Measurements from ENCODE around the gene SLC6A9. TPM values are rescaled to one million over a fixed set of nuclear protein-coding genes. Genes with fewer than 3 reads are reported as not detected.

Gene SLC6A9
- total RNA-seq, 1 donor from 2014 or later = 0.65 TPM

GRCh38 chr1:43975249-43975961 lies 55.9 kb downstream of the SLC6A9 start:
- DNase-seq (ENCODE audit: low spot score) (peak; percentile 72), ATAC-seq (peak; percentile 44)

DNA sequence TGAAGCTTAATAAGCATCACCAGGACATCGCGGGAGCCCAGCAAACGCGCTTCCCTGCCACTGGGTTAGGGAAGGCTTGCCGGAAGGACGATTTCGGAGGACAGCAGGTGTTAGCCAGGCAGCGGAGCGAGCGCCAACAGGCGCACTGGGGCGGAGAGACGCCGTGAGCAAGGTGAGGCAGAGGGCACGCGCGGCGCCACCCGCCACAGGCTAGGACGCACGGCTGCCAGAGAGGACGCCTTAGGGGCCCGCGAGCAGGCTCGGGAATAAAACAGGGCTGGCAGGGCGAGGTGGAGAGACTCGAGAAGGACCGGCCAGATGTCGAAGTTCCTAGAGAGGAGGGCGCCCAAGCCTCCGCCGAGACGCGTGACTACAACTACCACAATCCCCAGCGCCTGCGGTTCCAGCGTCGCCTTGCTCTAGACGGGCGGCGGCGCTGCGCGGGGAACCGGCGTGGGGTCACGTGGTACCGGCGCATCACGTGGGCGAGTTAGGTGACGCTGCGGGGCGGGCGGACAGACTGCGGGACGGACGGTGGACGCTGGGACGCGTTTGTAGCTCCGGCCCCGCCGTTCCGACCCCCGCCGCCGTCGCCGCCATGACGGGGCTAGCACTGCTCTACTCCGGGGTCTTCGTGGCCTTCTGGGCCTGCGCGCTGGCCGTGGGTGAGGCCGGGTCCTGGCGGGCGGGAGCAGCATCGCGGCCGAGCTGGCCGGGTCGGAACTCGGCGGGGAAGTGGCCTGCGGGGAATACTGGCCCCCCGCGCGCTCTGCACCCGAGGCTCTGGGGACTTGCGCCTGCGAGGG lies 56.6 kb downstream of the SLC6A9 start, which contains the start of gene ATP6V0B:
ATP6V0B (plus strand) TSS at position 518 of the 806 bp plus-strand sequence; CDS start at position 599, 81 bp downstream.
- DNase-seq (ENCODE audit: low spot score) (peak; percentile 97), ATAC-seq (peak; percentile 74)

DNA sequence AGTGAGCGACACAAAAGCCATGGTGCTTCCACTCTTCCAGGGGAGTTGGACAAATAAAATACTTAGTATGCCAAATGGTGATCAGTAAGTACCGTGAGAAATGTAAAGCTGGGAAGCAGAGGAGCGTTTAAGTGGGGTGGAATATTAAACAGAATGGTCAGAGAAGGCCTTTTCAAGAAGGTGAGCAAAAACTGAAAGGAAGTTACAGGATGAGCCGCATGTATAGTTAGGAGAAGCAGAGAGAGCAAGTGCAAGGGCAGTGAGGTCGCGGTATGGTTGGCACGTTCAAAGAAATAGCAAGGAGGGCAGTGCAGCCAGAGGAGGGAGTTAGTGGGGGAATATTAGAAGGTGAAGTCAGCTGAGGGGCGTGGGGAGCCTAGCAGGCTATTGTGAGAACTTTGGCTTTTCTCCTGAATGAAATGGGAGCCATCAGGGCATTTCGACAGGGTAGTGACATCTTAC lies 57.2 kb downstream of the SLC6A9 start:
- ATAC-seq (no peak), DNase-seq (ENCODE audit: low spot score) (no peak)

GRCh38 chr1:43971336-43971980 lies 59.8 kb downstream of the SLC6A9 start:
- DNase-seq (ENCODE audit: low spot score) (no peak), ATAC-seq (no peak)

- DNase-seq (ENCODE audit: low spot score) (no peak), ATAC-seq (no peak)
Observed at GRCh38 chr1:43970911-43971310, 60.4 kb downstream of the SLC6A9 start.

- ATAC-seq (no peak), DNase-seq (ENCODE audit: low spot score) (no peak)
Observed at GRCh38 chr1:43970502-43970901, 60.8 kb downstream of the SLC6A9 start.

DNA sequence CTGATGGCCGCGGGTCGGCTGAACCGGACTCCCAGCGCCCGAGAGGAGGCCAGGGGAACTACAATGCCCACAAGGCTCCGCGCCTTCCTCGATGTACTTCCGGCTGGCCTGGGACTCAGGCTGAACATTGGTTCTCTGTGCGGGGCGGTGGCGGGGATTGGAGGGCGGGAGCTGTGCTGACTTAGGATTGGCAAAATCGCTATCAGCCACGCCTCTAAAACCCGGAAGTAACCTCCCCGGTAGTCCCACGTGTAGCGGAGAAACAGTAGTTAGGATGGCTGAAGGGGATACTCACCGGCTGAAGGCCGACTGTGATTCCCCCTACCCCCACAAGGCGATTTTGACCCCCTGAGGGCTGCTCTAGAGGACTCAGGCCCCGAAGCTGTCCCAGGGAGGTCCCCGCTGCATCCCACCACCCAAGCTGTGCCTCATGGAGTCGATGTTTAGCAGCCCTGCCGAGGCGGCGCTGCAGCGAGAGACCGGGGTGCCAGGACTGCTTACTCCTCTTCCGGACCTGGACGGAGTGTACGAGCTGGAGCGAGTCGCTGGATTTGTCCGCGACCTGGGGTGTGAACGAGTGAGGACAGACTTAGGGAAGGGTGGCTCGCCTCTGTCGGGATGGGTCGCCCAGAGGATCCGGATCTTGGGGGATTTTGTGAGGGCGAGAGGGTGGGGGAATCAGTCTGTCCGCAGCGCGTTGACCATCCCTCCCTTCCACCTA lies 61.4 kb downstream of the SLC6A9 start, which contains the start of gene DPH2:
DPH2 (plus strand) TSS at position 265 of the 721 bp plus-strand sequence; CDS start at position 431, 166 bp downstream.
- peak; percentile 87 for ATAC-seq

GRCh38 chr1:43969416-43969745 lies 61.9 kb downstream of the SLC6A9 start:
- DNase-seq (ENCODE audit: low spot score) (no peak), ATAC-seq (no peak)

More for the DNA sequence above, 61.4 kb downstream of the SLC6A9 start, which contains the start of gene DPH2:
- peak; percentile 96 for DNase-seq (ENCODE audit: low spot score)

- DNase-seq (ENCODE audit: low spot score) (no peak), ATAC-seq (peak; percentile 11)
Observed at GRCh38 chr1:43968348-43968948, 62.8 kb downstream of the SLC6A9 start.

DNA sequence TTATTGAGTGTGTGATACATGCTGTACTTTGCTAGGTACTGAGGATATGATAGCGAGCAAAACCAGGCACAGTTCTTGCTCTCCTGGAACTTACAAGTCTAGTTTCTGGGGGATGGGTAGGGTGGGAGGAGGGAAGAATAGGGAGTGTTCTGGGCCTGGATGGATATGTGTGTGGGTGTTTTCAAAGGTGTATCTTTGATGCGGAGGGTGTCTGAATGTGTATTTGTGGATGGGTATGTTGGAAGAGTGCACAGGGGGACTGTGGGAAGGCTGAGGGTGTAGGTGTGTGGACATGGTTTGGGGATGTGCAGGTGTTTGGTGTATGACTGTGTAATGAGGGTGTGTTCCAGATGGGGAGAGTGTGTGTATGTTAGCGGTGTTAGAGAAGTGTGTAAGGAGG lies 65.9 kb downstream of the SLC6A9 start:
- ATAC-seq = no peak

GRCh38 chr1:43963890-43964289 lies 67.4 kb downstream of the SLC6A9 start:
- no peak for ATAC-seq
- DNase-seq (ENCODE audit: low spot score) = no peak

More for the DNA sequence above, 65.9 kb downstream of the SLC6A9 start:
- DNase-seq (ENCODE audit: low spot score) = no peak

DNA sequence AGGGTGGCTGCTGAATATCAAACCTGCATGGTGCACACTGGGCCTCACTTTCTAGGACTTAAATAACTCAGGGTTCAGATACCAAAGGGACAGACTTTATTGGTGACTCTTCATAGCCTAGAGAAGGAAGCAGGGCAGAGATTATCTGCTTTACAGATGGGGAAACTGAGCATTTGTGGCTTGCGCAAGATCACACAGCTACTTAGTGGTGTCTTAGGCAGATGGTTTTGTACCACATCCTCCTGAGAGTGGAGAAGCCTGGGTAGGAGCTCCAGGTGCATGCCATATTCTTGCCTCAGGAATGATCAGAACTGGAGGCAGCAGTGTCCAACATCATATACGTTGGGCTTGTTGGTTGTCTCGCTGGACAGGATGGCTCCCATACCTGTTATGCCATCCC lies 68.3 kb downstream of the SLC6A9 start:
- no peak for DNase-seq (ENCODE audit: low spot score)
- no peak for ATAC-seq

GRCh38 chr1:43962324-43962723 lies 68.9 kb downstream of the SLC6A9 start:
- DNase-seq (ENCODE audit: low spot score) = no peak
- no peak for ATAC-seq

DNA sequence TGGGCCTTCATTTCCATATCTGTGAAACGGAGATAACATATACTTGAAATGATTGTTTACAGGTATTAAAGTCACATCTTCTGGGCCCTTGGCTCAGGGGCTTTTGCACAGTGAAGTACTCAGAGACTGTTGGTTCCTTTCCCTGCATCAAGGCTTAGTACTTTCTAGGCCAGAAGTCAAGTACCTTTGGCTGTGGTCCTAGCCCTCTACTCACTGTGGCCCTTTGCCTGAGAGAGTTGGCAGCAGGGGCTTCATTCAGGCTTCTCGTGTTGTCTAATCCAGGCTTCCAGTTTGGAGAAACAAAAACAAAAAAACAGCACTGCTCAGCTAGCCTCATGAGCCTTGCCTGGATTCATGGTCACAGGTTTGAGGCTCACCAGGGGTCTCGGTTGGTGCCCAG lies 69.6 kb downstream of the SLC6A9 start:
- DNase-seq (ENCODE audit: low spot score) (no peak), ATAC-seq (no peak)

DNA sequence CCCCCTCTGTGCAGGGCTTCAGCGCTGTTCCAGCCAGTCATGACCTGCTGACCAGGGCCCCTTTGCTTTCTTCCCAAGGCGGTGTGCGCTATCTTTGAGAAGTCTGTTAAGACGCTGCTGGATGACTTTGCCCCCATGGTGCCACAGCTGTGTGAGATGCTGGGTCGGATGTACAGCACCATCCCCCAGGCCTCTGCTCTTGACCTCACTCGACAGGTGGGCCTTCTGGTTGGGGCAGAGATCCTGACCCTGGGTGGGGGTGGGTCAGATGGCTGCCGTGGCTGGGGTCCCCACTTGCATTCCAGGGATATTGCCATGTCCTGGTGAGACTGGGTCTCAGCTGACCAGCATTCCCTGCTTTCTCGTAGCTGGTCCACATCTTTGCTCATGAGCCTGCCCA lies 70.5 kb downstream of the SLC6A9 start:
- ATAC-seq = no peak
- DNase-seq (ENCODE audit: low spot score) = no peak

DNA sequence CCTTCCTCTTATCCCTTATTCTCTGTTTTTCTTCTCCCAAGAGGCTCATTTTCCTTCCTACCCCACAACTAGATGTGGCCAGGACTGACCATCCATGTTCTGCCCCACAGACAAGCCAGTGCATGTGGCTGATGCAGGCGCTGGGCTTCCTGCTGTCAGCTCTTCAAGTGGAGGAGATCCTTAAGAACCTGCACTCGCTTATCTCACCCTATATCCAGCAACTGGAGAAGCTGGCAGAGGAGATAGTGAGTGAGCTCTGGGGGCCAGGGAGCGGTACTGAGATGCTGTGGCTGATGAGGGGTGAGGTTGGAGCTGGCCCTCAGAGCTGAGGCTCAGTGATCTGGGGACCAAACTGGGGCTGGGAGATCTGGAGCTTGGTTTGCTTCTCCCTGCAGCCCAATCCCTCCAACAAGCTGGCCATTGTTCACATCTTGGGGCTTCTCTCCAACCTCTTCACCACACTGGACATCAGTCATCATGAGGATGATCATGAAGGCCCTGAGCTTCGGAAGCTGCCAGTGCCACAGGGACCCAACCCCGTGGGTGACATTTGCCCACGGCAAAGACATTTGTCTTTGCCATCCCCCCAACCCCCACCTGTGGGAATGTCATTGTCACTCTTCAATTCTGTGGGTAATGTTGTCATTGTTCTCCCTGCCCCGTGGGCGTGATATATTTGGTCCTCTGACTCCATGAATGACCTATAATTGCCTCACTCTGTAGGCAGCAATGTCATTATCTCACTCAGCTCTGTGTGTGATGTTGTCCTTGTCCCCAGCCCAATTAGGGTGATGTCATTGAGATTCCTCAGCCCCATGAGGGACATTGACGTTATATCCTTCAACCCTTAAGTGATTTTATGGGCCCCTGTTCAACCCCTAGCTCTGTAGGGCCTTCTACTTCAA lies 72.7 kb downstream of the SLC6A9 start:
- DNase-seq (ENCODE audit: low spot score) = no peak

GRCh38 chr1:43957407-43958040 lies 73.7 kb downstream of the SLC6A9 start:
- ATAC-seq = no peak

More for the DNA sequence above, 72.7 kb downstream of the SLC6A9 start:
- no peak for ATAC-seq

DNA sequence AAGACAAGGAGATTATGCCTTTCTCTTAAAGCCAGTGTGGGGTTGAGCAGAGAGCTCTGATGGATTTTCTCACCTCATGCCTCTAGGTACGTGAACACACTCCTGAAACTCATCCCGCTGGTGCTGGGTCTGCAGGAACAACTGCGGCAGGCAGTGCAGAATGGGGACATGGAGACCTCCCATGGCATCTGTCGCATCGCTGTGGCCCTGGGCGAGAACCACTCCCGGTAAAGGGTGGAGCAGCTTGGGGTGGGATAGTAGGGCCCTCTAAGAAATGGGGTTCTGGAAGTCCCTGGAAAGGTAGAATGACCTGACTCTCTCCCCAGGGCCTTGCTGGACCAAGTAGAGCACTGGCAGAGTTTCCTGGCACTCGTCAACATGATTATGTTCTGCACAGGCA lies 75.0 kb downstream of the SLC6A9 start:
- ATAC-seq (no peak), DNase-seq (ENCODE audit: low spot score) (no peak)

More at GRCh38 chr1:43957407-43958040, 73.7 kb downstream of the SLC6A9 start:
- DNase-seq (ENCODE audit: low spot score) = no peak

DNA sequence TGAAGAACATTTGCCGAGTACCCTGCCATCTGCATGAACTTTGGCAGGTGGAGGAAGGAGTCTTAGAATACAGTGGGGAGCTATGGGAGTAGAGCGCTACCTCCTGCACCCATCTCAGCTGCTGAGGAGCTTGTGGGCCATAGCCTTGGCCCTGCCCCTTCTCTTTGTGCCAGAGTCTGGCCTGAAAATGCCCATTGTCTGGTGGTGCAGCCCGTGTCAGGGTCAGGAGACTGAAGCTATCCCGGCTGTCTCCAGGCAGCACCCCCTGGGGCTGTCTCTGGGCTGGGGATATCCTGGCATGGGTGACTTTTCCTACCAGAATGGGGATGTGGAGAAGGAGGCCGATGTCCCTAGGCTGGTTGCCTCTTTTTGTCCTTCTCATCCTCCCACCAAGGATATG lies 77.2 kb downstream of the SLC6A9 start:
- DNase-seq (ENCODE audit: low spot score) (no peak), ATAC-seq (no peak)
